HG02981 (cell line): ENCODE results near the gene CARD14.
"Not testable (repeated sequence)": the region's sequence is repeated elsewhere in the genome, so short reads cannot be mapped to it uniquely, and the experiment has no call there.

Experiments used
- ATAC-seq: cut with Tn5 transposase; IDR thresholded peaks from one replicate; pipeline ENCODE4 v1.9.1; 2021; ENCODE audit warnings: mild to moderate bottlenecking, moderate library complexity; ENCODE audit not compliant: unreplicated experiment

The CARD14 gene

DNA sequence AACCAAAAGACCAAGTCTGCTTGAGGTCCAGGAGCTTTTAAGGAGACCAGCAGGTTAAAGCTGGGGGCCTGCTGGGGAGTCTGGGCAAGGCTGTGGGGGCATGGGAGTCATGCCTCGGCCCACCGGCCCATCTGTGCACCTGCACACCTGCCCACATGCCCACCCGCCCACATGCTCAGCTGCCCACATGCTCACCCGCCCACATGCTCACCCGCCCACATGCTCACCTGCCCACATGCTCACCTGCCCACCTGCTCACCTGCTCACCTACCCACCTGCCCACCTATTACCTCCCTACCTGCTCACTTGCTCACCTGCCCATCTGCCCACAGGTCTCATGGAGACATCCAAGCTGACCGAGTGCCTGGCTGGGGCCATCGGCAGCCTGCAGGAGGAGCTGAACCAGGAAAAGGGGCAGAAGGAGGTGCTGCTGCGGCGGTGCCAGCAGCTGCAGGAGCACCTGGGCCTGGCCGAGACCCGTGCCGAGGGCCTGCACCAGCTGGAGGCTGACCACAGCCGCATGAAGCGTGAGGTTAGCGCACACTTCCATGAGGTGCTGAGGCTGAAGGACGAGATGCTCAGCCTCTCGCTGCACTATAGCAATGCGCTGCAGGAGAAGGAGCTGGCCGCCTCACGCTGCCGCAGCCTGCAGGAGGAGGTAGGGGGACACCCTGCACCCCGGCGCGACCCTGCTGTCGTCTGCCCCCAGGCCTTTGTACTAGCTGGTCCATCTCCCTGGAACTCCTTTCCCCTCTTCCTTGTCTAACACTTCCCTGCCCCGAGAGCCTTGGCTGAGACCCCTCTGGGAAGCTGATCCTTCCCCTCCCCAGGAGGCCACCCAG lies 14.0 kb downstream of the CARD14 start:
- ATAC-seq: no peak

DNA sequence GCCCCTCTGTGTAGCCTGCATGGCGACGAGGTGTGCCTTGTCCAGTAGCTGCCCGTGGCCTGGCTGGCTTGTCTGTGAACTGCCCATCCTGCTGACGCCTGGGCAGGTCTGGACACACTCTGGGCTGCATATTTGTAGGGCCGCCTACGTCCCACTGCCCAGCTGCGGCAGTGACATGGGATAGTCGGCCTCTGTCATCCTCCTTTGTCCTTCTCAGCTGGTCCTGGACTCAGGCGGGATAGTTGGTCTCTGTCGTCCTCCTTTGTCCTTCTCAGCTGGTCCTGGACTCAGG lies 14.5 kb downstream of the CARD14 start:
- ATAC-seq: no peak

DNA sequence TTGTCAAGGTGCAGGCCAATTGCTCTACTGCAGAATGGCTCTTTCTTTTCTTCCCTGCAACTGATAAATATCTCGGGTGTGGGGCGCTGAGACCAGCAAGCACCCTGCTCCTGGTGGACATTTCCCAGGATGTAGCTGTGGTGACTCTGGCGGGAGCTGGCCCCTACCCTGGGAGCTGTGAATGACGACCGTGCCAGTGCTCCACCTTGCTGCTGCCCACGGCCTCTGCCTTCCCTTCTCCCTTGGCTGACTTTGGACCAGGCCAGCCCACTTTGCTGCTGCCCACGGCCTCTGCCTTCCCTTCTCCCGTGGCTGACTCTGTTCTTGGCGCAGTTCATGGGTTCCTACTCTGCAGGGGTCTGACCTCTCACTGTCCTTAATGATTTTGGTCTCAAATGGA lies 16.1 kb downstream of the CARD14 start:
- no peak for ATAC-seq

DNA sequence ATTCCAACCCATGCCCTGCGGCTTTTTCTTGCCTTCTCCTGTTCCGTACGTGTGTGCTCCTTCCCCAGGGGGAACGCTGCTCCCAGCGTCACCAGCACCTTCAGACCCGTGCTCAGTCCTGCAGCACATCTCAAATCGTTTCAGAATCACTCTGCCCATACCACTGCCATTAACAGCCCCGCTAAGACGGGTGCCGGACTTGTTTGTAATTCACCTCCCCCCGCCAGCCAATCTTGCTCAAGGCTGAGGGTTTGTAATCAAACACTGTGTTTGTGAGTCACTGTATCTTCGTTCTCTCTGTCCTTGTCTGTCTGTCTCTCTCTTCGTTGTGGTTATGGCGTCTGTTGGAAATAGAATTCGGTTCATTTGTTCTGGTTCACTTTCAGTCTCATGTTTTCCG lies 17.3 kb downstream of the CARD14 start:
- no peak for ATAC-seq

DNA sequence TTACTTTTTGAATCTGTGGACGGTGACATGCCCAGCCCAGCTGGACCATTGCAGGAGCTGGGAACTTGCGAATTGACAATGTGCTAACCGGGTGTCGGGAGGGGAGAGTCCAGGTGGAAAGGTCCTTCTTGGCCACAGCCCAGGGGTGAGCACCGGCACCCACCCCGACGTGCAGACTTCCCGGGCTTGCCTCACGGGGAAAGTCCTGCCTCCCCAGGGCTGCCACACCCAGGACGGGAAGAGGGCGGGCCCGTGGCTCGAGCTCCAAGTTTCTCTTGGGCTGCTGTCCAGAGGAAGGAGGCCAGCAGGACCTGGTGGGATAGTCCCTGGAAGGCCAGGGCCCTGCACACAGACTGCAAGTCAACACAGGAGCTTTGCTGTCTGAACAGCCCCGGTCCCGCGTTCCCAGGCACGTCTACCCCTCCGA lies 17.7 kb downstream of the CARD14 start:
- no peak for ATAC-seq

DNA sequence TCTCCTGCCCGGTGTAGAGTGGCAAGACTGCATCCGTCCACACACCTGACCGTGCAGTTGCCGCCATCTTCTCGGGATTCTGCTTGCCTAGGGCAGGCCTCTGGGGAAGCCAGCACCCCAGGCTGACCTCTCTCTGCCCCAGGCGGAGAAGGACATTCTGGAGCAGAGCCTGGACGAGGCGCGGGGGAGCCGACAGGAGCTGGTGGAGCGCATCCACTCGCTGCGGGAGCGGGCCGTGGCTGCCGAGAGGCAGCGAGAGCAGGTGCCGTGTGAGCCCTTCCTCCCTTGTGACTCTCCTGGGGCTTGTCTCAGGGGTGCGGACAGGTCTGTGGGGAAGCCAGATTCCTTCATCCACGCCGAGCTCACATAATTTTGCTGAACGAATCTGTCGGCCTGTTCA lies 19.8 kb downstream of the CARD14 start:
- no peak for ATAC-seq

DNA sequence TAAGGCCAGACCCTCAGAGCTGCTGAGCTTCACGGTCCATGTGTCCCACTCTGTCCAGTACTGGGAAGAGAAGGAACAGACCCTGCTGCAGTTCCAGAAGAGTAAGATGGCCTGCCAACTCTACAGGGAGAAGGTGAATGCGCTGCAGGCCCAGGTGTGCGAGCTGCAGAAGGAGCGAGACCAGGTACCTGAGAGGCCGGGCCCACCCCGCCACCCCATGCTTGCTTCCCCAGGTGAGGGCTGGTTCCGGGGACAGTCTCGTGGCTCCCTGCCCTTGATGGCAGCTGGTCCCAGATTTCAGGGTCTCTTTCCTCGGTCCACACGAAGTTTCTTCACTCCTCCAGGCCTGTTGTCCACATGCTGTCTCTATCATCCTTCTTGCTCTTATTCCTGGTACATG lies 20.9 kb downstream of the CARD14 start:
- no peak for ATAC-seq

DNA sequence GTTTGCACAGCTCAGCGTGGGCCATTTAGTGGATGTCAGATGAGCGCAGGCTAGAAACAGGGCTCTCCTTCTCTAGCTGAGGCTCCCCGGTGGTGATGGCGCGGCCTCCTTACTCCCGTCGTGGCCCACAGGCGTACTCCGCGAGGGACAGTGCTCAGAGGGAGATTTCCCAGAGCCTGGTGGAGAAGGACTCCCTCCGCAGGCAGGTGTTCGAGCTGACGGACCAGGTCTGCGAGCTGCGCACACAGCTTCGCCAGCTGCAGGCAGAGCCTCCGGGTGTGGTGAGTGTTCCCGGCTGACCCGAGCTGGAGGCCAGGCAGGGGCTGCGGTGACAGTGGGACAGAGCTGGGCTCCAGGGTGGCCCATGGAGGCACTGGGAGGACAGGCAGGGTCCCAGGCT lies 21.4 kb downstream of the CARD14 start:
- no peak for ATAC-seq

DNA sequence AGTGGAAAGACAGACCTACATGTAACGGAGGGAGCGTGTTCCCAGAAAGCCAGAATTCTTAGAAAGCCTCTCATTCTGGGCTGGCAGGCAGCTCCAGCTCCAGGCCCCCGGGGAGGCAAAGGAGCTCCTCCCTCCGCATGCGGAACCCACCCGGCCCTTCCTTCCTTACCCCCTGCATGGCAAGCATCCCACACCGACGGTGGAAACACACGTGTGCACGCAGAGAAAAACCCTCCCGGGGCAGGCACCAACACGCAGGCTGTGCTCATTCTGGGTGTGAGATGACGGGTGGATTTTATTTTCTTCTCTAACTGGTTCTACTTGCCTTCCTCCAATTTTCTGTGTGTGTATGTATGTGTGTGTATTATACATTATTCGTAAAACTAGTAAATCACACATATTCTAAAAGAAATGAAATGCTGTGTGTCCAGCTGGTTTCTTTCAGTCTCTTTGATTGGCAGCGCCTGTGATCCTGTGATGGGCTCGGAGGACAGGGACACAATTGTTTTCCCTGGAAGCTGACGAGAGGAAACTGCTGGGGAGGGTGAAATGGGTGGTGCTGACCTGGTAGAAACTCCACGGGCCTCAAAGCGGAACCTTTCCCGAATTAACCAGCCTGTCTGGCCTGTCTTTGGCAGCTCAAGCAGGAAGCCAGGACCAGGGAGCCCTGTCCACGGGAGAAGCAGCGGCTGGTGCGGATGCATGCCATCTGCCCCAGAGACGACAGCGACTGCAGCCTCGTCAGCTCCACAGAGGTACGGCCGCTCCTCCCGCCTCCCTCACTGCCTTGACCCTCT lies 22.2 kb downstream of the CARD14 start:
- no peak for ATAC-seq

DNA sequence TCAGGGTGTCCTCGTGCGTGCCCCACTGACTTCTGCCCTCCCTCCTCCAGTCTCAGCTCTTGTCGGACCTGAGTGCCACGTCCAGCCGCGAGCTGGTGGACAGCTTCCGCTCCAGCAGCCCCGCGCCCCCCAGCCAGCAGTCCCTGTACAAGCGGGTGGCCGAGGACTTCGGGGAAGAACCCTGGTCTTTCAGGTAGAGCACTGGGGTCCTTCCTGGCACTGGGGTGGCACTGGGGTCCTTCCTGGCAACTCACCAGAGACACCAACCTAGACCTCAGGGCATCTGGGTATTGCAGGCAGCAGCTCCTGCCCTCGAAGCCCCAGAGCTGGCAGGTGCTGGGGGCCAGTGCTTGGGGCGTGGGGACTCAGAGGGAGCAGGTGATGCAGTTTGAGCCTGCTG lies 25.3 kb downstream of the CARD14 start:
- ATAC-seq: no peak

DNA sequence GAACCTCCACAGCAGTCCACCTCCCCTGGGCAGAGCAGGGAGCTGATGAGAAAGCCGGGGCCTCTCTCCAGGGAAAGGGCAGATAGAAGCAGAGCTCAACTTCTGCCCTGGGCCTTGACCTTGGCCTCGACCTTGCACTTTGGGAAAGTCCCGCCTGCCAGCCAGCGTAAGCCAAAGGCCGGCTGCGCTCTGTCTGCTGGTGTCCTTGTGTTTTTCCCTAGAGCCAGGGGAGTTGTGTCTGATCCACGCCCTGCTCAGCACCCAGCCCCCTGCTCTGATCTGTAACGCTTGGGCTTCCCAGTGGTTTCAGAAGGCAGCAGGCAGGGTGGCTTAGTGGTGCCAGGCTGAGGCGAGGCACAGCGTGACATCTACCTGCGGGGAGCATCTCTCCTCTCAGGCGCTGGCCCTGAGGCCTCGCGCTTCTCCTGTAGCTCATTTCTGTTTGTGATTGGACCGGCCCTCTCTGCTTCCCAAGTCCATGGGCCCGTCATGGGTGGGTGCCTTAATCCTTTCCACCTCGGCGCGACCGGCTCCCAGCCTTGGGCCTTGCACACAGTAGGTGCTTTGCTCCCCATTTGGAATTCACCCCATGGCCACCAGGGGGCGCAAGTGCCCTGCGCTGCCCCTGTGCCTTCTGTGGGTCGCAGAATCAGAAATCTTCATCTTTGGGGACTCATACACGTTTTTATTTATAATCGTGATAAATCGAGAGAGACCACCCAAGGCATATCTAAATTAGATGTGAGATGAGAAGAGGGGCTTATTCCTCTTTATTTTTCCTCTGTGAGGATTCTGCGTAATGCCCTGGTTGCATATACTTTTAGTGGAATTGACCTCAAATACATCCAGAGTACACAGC lies 26.1 kb downstream of the CARD14 start:
- ATAC-seq: no peak

DNA sequence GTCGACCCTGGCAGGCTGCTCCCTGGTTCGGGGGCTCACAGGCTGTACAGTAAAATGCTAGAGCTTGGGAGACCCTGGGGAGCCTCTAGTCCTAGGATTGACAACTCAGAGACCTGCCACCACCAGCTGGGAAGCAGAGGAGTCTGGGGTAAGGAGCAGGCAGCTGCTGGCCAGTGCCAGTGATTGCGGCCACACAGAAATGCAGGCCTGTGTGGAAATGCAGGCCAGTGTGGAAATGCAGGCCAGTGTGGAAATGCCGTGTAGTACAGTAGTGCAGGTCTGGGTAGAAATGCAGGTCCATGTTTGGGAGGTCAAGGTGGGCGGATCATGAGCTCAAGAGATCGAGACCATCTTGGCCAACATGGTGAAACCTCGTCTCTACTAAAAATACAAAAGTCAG lies 26.8 kb downstream of the CARD14 start:
- no peak for ATAC-seq

DNA sequence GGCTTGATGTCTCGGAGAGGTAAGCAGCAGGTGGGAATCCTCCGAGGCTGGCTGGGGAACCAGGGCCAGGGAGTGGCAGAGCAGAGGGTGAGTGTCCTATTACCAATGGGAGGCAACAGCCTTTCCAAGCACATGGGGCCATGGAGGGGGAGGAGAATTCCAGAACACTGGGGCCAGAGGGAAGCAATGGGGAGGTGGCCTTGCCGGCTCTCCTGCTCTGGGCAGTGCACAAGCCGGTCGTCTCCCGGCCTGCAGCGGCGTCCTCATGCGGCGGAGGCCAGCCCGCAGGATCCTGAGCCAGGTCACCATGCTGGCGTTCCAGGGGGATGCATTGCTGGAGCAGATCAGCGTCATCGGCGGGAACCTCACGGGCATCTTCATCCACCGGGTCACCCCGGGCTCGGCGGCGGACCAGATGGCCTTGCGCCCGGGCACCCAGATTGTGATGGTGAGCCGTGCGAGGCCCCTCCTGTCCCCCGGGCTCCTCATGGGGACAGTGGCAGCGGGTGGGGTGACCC lies 28.4 kb downstream of the CARD14 start:
- ATAC-seq: no peak

DNA sequence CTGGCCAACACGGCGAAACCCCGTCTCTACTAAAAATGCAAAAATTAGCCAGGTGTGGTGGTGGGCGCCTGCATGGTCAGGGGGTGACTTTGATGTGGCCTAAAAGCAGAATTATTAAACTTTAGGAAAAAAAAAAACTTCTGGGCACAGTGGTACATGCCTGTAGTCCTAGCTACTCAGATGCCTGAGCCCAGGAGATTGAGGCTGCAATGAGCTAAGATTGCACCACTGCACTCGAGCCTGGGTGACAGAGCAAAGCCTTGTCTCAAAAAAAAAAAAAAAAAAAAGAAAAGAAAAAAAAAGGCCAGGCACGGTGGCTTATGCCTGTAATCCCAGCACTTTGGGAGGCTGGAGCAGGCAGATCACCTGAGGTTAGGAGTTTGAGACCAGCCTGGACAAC lies 29.5 kb downstream of the CARD14 start:
- not testable (repeated sequence) for ATAC-seq

DNA sequence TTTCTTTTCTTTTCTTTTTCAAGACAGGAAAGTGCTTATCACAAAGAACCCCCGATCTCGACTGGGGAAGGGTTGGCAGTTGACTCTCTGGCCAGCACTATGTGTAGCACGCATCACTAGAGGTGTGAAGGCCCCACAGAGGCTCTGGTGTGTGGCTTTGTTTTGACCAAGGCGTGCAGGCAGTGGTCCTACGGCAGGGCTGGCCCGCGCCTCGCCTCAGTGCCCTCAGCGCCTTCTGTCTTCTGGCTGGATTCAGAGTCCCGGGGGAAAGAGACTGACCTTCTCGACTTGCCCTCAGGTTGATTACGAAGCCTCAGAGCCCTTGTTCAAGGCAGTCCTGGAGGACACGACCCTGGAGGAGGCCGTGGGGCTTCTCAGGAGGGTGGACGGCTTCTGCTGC lies 31.6 kb downstream of the CARD14 start:
- no peak for ATAC-seq

DNA sequence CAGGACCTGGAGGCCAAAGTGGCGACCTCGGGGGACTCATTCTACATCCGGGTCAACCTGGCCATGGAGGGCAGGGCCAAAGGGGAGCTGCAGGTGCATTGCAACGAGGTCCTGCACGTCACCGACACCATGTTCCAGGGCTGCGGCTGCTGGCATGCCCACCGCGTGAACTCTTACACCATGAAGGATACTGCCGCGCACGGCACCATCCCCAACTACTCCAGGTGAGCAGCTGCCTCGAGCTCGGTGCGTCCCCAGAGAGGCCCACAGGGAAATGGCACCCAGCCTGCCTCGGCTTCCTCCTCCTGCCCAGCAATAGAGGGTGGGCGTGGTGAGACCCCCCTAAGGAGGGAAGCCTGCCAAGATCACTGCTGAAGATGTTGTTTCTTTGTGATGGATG lies 32.4 kb downstream of the CARD14 start:
- ATAC-seq: no peak

DNA sequence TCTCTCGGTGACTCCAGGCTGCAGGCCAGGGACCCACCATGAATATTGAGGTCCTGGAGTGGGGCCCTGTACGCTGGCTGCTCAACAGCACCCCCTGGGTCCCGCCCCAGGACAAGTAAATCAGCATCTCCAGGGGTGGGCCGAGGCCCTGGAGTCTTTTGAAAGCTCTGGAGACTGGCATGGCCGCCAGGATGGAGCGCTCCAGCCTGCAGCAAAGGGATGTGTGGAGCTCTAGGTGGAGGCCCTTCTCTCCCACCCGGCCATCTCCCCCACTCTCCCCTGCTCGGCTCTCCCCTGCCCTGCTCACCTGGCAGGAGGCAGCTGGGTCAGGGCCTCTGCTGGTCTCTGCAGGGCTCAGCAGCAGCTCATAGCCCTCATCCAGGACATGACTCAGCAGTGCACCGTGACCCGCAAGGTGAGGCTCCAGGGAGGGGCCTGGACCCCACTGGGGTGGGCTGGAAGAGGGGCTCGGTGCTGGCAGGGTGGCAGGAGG lies 33.7 kb downstream of the CARD14 start:
- no peak for ATAC-seq

DNA sequence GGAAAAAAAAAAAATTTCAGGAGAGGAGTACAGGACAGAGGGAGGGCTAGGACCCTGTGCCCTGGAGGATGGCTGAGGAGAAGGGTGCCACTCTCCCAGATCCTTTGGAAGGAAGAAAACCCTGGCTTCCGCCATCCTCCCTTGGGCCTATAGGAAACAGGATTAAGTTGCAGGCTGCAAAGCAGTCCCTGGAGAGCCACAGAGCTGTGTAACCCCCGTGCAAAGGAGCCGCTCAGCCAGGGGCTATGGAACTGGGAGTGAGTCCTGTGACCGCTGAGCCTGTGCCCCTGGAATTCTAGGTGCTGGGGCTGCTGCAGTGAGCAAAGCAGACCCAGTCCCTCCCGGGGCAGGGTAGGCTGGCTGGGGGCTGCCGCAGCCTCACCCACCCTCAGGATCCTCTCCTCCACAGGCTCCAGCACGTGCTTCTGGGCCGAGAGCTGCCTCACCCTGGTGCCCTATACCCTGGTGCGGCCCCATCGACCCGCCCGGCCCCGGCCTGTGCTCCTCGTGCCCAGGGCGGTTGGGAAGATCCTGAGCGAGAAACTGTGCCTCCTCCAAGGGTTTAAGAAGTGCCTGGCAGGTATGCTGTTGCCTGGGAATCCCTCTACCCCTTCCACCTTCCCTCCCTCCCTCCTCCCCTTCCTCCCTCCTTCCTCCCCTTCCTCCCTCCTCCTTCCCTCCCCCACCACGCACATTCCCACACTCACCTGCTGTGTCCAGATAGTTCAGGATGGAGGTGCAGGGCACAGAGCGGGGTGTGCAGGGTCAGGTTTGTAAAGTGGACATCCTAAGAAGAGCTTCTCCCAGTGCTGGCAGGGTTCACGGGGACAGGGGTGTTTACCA lies 35.0 kb downstream of the CARD14 start:
- no peak for ATAC-seq

DNA sequence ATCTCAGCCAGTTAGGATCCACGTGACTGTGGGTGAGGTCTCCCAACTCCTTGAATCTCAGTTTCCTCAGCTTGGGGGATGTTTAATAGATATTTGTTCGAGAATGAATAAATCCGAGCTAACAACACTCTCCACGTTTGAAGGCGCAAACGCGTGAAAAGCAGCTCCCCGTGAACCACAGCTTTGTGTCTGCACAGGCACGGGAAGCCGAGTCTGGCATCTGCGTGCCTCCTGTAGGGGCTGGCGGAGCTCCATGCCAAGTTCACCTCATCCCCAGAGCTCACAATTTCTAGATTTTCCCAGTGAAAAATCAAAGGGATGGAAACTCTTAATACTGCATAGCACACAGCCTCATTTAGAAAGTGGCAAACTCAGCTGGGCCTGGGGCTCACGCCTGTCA lies 36.0 kb downstream of the CARD14 start:
- no peak for ATAC-seq

DNA sequence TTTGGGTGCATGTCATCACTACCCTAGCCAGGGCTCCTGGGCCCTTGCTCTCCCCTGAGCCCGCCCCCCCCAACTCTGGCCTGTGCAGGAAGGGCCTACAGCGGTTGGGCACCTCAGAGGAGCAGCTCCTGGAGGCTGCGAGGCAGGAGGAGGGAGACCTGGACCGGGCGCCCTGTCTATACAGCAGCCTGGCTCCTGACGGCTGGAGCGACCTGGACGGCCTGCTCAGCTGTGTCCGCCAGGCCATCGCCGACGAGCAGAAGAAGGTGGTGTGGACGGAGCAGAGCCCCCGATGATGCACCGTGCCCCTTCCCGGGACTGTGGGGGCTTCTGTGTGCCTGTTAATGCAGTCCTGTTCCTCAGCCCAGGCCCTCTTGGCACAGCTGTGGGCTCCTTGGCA lies 38.2 kb downstream of the CARD14 start:
- no peak for ATAC-seq
